ENCODE results near the gene NEK7. TPM values are rescaled to one million over a fixed set of nuclear protein-coding genes. Genes with fewer than 3 reads are reported as not detected.

NEK7 gene
- polyA plus RNA-seq, 12 donors = 30.6 to 60.9 (median 44.6) TPM; not detected in 1

- DNase-seq = no peak
Measured at GRCh38 chr1:198340139-198340538, 183.3 kb downstream of the NEK7 start.

DNA sequence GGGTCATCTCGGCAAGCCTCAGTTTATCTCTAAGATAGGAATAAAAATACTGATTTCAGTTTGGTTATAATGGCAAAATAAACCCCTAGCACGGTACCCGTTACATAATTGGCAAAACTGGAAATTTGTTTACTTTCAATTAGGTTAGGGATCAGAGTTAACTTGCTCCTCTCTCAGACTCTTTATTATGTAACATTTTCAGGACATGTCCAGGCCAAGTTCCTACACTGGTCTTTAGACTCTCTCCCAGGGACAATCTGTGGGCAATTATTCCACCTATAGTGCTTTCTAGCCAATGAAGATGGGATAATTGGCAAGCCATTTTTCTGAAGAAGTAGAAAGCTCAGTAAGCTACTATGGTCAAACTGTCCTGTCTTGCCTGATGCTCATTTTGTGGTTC lies 189.4 kb downstream of the NEK7 start:
- no peak for DNase-seq

GRCh38 chr1:198350456-198350855 lies 193.7 kb downstream of the NEK7 start:
- no peak for DNase-seq

DNA sequence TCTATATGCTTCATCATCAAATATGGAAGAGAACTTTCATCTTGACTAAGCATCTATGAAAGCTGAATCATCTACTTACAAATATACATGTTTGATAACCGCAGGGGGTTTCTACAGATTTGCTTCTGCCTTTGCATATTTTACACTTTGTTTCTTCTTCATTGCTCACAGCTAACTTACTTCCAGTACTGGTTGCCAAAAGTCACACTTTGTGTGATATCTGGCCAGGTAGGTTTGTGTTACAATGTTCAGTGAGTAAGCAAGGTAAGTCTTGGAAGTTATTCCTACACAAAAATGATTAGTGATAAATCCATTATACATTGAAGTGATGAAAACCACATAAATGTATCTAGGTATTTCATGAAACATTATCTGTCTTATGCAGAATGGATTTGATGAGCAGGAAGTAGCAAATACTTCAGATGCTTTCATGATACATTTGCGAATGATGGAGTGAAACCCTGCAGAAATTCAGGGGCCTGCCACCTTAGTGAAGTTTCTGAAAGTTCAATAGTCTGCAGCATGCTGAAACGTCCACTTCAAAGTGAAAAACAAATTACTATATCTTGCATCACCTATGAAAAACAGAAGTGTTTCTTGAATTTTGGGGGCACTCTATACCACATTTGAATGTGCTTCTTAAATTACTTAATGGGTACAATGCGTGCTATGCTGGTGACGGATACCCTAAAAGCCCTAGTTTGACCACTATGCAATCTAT lies 196.3 kb downstream of the NEK7 start:
- DNase-seq = no peak

DNA sequence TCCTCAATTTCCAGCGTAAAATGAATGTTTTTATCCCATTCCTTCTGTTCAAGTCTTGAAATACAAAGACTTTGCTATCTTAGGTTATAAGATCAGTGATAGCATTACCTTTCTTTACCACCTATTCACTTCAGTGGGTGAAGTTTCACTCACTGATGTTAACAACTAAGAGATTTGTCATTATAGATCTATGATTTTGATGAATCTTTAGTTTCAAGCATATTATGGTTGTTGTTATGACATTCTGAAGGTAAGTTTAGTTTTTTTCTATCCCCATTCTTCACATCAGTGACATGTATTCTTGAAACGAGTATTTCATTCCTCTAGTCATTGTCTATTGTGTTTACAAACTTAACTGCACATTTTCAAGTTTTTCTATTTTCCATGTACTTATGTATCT lies 201.1 kb downstream of the NEK7 start:
- DNase-seq = no peak

DNA sequence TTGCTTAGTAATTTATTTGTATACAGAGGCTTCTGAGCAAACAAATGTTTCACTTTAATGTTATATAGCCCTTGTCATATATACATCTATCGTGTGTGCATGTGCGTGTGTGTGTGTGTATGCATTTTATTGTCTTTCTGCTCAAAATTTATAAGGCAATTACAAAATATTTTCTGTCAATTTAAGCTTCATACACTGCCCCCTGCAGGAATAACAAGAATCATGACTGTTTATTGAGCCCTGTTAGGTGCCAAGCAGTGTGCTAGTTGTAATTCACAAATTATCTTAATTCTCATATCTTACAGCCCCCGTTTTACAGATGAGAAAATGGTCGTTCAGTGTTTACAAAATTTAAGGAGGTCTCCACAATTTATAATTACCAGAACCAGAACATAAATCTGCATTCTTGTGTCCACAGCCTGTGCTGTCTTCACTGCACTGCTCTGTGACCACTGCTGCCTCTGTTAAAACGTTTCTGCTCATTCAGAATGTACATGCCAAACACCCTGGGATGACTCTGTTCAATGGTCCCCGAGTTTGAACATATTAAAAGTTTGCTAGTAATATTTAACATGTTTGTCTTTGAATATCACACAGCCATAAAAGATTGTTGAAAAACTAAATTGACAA lies 202.3 kb downstream of the NEK7 start:
- peak; percentile 2 for DNase-seq

DNA sequence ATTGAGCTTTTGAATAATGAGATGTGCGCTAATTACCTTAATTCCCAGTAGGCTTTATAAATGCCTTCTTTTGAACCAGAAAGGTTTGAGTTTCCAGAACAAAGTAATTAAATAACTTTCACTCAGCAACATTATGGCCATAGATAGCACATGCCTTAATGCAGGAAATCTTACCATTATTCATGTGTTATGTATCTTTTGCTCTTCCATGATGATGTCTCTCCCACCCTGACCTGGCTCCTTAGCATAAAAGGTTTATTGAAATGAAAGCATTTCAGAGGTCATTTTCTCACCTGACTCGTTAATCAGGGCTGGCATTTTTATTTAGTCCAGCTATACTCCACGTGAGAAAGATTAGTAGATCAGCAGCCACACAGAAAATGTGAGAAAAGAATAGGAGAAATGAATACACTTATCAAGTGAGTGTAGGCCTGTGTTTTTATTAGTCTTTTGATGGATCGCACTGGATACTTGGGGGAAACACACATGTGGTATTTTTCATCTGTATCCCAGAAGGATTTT lies 203.5 kb downstream of the NEK7 start:
- DNase-seq = no peak

DNA sequence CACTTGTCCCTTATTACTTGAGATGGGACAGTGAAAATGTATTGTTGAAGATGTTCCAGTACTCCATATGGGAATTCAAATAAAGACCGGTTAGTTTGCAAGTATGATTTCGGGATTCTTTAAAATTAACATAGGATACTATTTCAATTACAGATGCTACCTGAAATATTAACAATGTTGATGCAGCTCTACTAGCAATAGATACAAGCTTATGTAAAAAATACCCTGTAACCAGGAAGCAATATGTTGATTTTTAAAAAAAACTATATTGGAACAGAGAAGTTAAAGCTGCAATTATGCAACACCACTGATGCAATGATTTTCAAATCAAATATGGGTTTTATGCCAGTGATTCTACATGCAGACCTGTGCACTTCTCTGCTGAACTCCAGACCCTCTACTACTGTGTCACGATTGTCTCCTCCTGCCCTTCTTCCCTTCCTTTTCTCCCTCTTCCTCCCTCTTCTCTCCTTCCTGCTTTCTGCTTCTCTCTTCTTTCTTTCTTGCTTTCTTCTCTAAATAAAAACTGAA lies 204.5 kb downstream of the NEK7 start:
- no peak for DNase-seq

DNA sequence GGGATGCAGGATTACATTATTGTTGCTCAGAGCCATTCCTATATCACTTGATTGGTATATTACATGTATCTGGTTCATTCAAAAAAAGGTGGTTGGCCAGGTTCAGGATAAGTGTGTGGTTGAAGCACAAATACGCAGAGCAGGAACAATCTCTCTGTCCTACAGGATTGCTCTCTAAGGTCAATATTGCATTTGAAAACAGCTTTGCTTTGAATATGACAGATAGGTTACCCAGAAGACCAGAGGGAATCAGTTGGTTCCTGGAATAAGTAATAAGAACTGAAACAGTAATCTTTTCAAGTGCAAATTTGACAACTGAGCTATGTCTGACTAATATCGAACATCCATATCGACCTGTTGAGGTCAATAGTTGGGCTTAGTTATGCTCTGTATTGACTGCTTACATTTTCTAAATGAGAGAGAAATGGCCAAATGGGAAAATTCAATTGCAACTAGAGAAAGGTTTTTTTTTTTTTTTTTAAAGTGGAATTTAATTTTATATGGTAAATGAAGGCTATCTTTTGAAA lies 206.9 kb downstream of the NEK7 start:
- no peak for DNase-seq

DNA sequence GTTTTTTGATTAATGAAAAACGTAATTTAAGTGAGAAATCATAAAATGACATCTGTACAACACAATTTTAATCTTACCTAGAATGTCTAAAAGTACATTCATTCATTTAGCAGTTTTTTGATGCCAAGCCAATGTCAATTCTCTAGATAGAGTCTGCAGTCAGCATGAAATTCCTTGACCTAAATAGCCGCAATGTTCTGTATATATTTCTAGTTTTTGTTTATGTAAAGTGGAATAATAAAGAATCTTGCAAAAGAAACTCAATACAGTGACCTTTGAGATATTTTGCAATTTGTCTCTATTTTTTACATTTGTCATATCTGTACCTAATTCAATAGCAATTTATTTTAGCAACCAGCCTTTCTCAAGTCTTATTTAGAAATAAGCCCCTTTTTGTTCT lies 207.7 kb downstream of the NEK7 start:
- DNase-seq = peak; percentile 2

- DNase-seq = no peak
Measured at GRCh38 chr1:198367296-198367695, 210.5 kb downstream of the NEK7 start.

GRCh38 chr1:198370996-198371395 lies 214.2 kb downstream of the NEK7 start:
- no peak for DNase-seq

Other genes with a start within 250 kb of the NEK7 start
- gene LHX9, start 239.6 kb upstream of the NEK7 start, polyA plus RNA-seq (ENCODE audit: insufficient read length in 12 of 12) = 1 to 10 TPM in 3 of 12 donors, under 1 TPM in 5, not detected in 4; 0.08 to 2.7 (median 0.82) TPM

All from muscle of arm (tissue), 12 donors.